RWPE1 (cell line): ENCODE data around the gene HS6ST2.

Experiments
- CTCF ChIA-PET: fragments of 350-600 bp; sonication (Branson Sonifier 250); formaldehyde crosslinking; extraction: SDS; loops from one replicate; lab custom pipeline; 2021; lab: Yijun Ruan, JAX
- POLR2A ChIA-PET: fragments of 400-600 bp; formaldehyde crosslinking; extraction: SDS; loops from one replicate; lab custom pipeline; 2020; ENCODE audit warnings: antibody characterized with exemption; ENCODE audit not compliant: low non-redundant PET; lab: Yijun Ruan, JAX
- DNase-seq: peaks from one replicate; pipeline ENCODE4 v3.0.0; 2012; ENCODE audit warnings: low spot score
- H3K27ac ChIP-seq: fragments of 450-650 bp; 2 replicates; pipeline ENCODE4 v1.5.1; 2017
- CTCF ChIP-seq: fragments of 450-650 bp; conservative IDR thresholded peaks from 2 replicates; pipeline ENCODE4 v1.5.1; 2017; ENCODE audit warnings: low read depth, mild to moderate bottlenecking

HS6ST2 gene

GRCh38 chrX:132594129-132594528 lies 364.3 kb downstream of the HS6ST2 start:
- no peak for TF ChIP-seq CTCF
- POLR2A ChIA-PET, result no interaction called here
- DNase-seq, result peak; percentile 19
- CTCF ChIA-PET, result no interaction called here
- H3K27ac ChIP-seq, result no peak overlapping the region

- CTCF ChIA-PET, result no interaction called here
- H3K27ac ChIP-seq, result no peak overlapping the region
- POLR2A ChIA-PET, result no interaction called here
- DNase-seq, result no peak
- no peak for TF ChIP-seq CTCF
Measured at GRCh38 chrX:132592880-132593279, 365.5 kb downstream of the HS6ST2 start.

- POLR2A ChIA-PET, result no interaction called here
- DNase-seq, result no peak
- CTCF ChIA-PET, result no interaction called here
- no peak overlapping the region for H3K27ac ChIP-seq
- TF ChIP-seq CTCF, result no peak
Measured at GRCh38 chrX:132591719-132592275, 366.6 kb downstream of the HS6ST2 start.

- DNase-seq, result no peak
- ChIA-PET POLR2A (no interaction called here), CTCF (interaction anchor here (0.6 kb wide), 1 partner anchor 110 kb away, joined by 3 read pairs; no protein-coding TSS in a partner anchor)
- no peak overlapping the region for H3K27ac ChIP-seq
- no peak for TF ChIP-seq CTCF
Measured at GRCh38 chrX:132590350-132591026, 367.9 kb downstream of the HS6ST2 start.

- DNase-seq, result no peak
- no peak overlapping the region for H3K27ac ChIP-seq
- POLR2A ChIA-PET, result no interaction called here
- CTCF ChIA-PET, result no interaction called here
- no peak for TF ChIP-seq CTCF
Measured at GRCh38 chrX:132584936-132585335, 373.5 kb downstream of the HS6ST2 start.

GRCh38 chrX:132576939-132577338 lies 381.5 kb downstream of the HS6ST2 start:
- CTCF ChIA-PET, result no interaction called here
- POLR2A ChIA-PET, result no interaction called here
- no peak for TF ChIP-seq CTCF
- no peak overlapping the region for H3K27ac ChIP-seq
- DNase-seq, result no peak
